ENCODE data around the gene RASGRF1. TPM values are rescaled to one million over a fixed set of nuclear protein-coding genes. Genes with fewer than 3 reads are reported as not detected.

RASGRF1 gene
- polyA plus RNA-seq, 1 donor (not counting 4 experiments of a cell fraction or from before 2014, with no cell fraction given), result 0.08 TPM

DNA sequence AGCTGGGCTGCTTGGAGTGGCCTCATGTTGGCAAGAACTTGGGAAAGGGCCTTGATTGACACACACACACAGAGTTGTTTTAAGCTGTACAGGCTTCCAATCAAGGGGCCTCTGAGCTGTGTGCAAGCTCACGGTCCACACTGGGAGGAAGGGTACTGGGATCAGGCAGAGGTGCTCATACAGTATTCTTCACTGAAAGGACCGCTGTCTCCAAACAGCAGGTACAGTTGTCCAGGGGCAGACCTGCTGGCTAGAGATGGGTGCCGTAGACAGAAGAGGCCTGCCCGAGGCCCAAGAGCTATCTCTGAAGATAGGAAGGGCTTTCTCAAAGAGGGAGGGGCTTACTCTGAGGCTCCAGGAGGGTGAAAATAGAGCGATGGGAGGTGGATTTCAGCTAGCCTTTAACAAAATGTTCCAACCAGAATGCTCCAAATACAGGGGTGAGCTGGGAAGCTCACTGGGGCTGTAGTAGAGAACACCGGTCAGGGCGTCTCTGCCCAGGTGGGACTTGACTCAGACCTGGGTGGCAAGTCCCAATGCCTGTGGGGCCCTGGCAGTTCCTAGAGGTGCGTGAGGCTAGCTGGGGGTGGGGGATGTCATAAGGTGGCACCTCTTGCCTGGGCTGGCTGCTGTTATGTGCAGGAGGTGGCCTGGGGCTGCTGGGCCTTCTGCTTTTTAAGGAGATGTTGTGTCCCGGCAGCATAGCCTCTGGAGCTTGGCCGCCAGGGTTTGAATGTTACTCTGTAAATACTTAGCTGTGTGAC is 42.7 kb downstream of the RASGRF1 start:
- no peaks in the 10 kb centered on the region for H3K27me3 ChIP-seq (ENCODE audit: control insufficient read depth, extremely low read depth, insufficient read depth, low read length)
- no peak overlapping the region for H3K4me3 ChIP-seq (ENCODE audit: control insufficient read depth in 2 of 3, extremely low read depth in 1 of 3, insufficient read depth in 2 of 3, low read depth in 1 of 3, low read length in 3 of 3)
- no peak overlapping the region for H3K4me2 ChIP-seq (ENCODE audit: control insufficient read depth, extremely low read depth, insufficient read depth, low read depth, low read length)
- no peaks in the 10 kb centered on the region for H3K36me3 ChIP-seq (ENCODE audit: control insufficient read depth in 2 of 2, extremely low read depth in 1 of 2, insufficient read depth in 2 of 2, low read length in 2 of 2)
- H2AFZ ChIP-seq (ENCODE audit: control insufficient read depth, low read length), result no peak overlapping the region
- TF ChIP-seq, protein P1, sequence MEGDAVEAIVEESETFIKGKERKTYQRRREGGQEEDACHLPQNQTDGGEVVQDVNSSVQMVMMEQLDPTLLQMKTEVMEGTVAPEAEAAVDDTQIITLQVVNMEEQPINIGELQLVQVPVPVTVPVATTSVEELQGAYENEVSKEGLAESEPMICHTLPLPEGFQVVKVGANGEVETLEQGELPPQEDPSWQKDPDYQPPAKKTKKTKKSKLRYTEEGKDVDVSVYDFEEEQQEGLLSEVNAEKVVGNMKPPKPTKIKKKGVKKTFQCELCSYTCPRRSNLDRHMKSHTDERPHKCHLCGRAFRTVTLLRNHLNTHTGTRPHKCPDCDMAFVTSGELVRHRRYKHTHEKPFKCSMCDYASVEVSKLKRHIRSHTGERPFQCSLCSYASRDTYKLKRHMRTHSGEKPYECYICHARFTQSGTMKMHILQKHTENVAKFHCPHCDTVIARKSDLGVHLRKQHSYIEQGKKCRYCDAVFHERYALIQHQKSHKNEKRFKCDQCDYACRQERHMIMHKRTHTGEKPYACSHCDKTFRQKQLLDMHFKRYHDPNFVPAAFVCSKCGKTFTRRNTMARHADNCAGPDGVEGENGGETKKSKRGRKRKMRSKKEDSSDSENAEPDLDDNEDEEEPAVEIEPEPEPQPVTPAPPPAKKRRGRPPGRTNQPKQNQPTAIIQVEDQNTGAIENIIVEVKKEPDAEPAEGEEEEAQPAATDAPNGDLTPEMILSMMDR (optimal IDR thresholded peaks at IDR 0.05 in 1 of 3, IDR thresholded peaks at IDR 0.05 in 1 of 3, conservative IDR thresholded peaks at IDR 0.05 in 1 of 3; ENCODE audit: extremely low read depth in 1 of 3, insufficient read depth in 2 of 3, low read length in 3 of 3), result no peak
- no peak for TF ChIP-seq EZH2 (IDR thresholded peaks at IDR 0.05; ENCODE audit: low read length)
- H3K9ac ChIP-seq (ENCODE audit: control insufficient read depth, extremely low read depth, insufficient read depth, low read length), result no peak overlapping the region
- H3K4me1 ChIP-seq (ENCODE audit: control insufficient read depth, extremely low read depth, insufficient read depth, low read length), result no peaks in the 10 kb centered on the region
- DNase-seq (ENCODE audit: low read depth, low spot score) (no peak), FAIRE-seq (no peak)
- no peaks in the 10 kb centered on the region for H4K20me1 ChIP-seq (ENCODE audit: control insufficient read depth, extremely low read depth, insufficient read depth, low read length)
- H3K79me2 ChIP-seq (ENCODE audit: control insufficient read depth, insufficient read depth, low read length), result no peaks in the 10 kb centered on the region
- no peak overlapping the region for H3K27ac ChIP-seq (ENCODE audit: control insufficient read depth, insufficient read depth, low read length)
- H3K9me1 ChIP-seq (ENCODE audit: control insufficient read depth, extremely low read depth, insufficient read depth, low read length), result no peaks in the 10 kb centered on the region
- dilution Hi-C loops (cut with MboI; ENCODE audit: extremely low pct_ligation_motif_present, low sequenced_read_pairs), result loop anchor here (25.0 kb wide), 1 partner anchor 139 kb away; no protein-coding TSS in a partner anchor
- no peaks in the 10 kb centered on the region for H3K9me3 ChIP-seq (ENCODE audit: control insufficient read depth, low read depth, low read length)

DNA sequence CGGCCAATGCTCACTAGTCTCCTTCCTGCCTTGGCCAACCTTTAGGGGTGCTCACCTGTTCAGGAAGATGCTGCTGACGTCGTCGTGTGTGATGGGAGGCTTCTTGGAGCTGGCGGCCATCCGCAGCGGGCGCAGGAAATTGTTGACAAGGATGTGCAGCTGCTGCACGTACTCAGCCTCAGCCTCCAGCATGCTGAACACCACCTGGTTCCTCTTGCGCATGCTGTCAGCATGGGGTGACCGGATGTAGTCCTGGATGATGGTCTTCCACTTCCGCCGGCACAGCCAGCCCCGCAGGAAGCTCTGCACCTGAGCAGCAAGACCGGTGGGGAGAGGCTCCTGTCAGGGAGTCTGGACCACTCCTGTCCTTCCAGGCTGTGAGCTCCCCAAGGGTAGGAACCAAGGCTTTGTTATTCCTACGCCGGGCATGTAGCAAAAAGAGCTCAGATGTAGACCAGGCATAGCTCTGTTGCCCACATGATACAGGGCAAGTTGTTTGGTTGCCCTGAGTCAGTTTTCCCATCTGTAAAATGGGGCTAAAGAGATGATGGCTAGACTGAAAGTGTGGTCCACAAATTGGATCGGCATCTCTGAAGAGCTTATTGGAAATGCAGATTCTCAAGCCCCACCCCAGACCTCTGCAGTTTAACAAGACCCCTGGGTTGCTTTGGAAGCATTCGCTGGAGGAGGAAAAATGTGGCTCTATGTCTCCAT is 43.7 kb downstream of the RASGRF1 start:
- Histone ChIP-seq H3K79me2 (ENCODE audit: control insufficient read depth, insufficient read depth, low read length) (no peaks in the 10 kb centered on the region), H3K36me3 (ENCODE audit: control insufficient read depth in 2 of 2, extremely low read depth in 1 of 2, insufficient read depth in 2 of 2, low read length in 2 of 2) (no peaks in the 10 kb centered on the region), H4K20me1 (ENCODE audit: control insufficient read depth, extremely low read depth, insufficient read depth, low read length) (no peaks in the 10 kb centered on the region), H3K27me3 (ENCODE audit: control insufficient read depth, extremely low read depth, insufficient read depth, low read length) (no peaks in the 10 kb centered on the region), H3K4me1 (ENCODE audit: control insufficient read depth, extremely low read depth, insufficient read depth, low read length) (no peaks in the 10 kb centered on the region), H3K4me2 (ENCODE audit: control insufficient read depth, extremely low read depth, insufficient read depth, low read depth, low read length) (no peak overlapping the region), H2AFZ (ENCODE audit: control insufficient read depth, low read length) (no peak overlapping the region), H3K9me3 (ENCODE audit: control insufficient read depth, low read depth, low read length) (no peaks in the 10 kb centered on the region), H3K4me3 (ENCODE audit: control insufficient read depth in 2 of 3, extremely low read depth in 1 of 3, insufficient read depth in 2 of 3, low read depth in 1 of 3, low read length in 3 of 3) (no peak overlapping the region), H3K27ac (ENCODE audit: control insufficient read depth, insufficient read depth, low read length) (no peak overlapping the region), H3K9me1 (ENCODE audit: control insufficient read depth, extremely low read depth, insufficient read depth, low read length) (no peaks in the 10 kb centered on the region), H3K9ac (ENCODE audit: control insufficient read depth, extremely low read depth, insufficient read depth, low read length) (no peak overlapping the region)
- DNase-seq (ENCODE audit: low read depth, low spot score) (no peak), FAIRE-seq (no peak)
- dilution Hi-C loops (cut with MboI; ENCODE audit: extremely low pct_ligation_motif_present, low sequenced_read_pairs), result loop anchor here (25.0 kb wide), 1 partner anchor 140 kb away; no protein-coding TSS in a partner anchor
- no peak for TF ChIP-seq EZH2 (IDR thresholded peaks at IDR 0.05; ENCODE audit: low read length)
- TF ChIP-seq, protein P1 (optimal IDR thresholded peaks at IDR 0.05 in 1 of 3, IDR thresholded peaks at IDR 0.05 in 1 of 3, conservative IDR thresholded peaks at IDR 0.05 in 1 of 3; ENCODE audit: extremely low read depth in 1 of 3, insufficient read depth in 2 of 3, low read length in 3 of 3), result no peak
